Gastroesophageal sphincter (tissue), 2 donors: ENCODE data around the gene RAP1GAP2.

ENCODE experiments used
- POLR2A ChIP-seq, 2 donors: fragments of 450-650 bp; IDR thresholded peaks; one replicate each; pipeline ENCODE4 v1.6.1; 2017; ENCODE audit warnings: antibody characterized with exemption in 2 of 2, mild to moderate bottlenecking in 2 of 2, moderate library complexity in 1 of 2
- POLR2AphosphoS5 ChIP-seq: sonication (generic); formaldehyde crosslinking; IDR thresholded peaks from one replicate; pipeline ENCODE4 v1.6.1; 2017; ENCODE audit warnings: antibody characterized with exemption

- TF ChIP-seq POLR2A (IDR thresholded peaks at IDR 0.05) (no peak), POLR2AphosphoS5 (no peak)
These were observed 58.2 kb downstream of the RAP1GAP2 start for GRCh38 chr17:2854143-2855055.
